Liver (tissue), 2 donors: ENCODE measurements around the gene CXCL16.

Experiments used
- GABPA ChIP-seq, 2 donors: IDR thresholded peaks in 1 of 2; conservative IDR thresholded peaks in 1 of 2; 2 replicates each; pipeline ENCODE4 v1.6.1; 2016; ENCODE audit warnings: antibody characterized with exemption in 2 of 2, mild to moderate bottlenecking in 1 of 2, moderate library complexity in 1 of 2
- RAD21 ChIP-seq, 2 donors: IDR thresholded peaks; 2 replicates each; pipeline ENCODE4 v1.6.1; 2016; ENCODE audit warnings: antibody characterized with exemption in 2 of 2, mild to moderate bottlenecking in 2 of 2
- REST ChIP-seq: IDR thresholded peaks from 2 replicates; pipeline ENCODE4 v1.6.1; 2016; ENCODE audit warnings: antibody characterized with exemption, mild to moderate bottlenecking
- TAF1 ChIP-seq: conservative IDR thresholded peaks from 2 replicates; pipeline ENCODE4 v1.6.1; 2016; ENCODE audit warnings: antibody characterized with exemption, mild to moderate bottlenecking
- YY1 ChIP-seq: IDR thresholded peaks from 2 replicates; pipeline ENCODE4 v1.6.1; 2016; ENCODE audit warnings: antibody characterized with exemption, mild to moderate bottlenecking
- donor health status: healthy.

GRCh38 chr17:4782652-4783051 is 42.9 kb upstream of the CXCL16 start:
- TF ChIP-seq GABPA (IDR thresholded peaks at IDR 0.05 in 1 of 2, conservative IDR thresholded peaks at IDR 0.05 in 1 of 2): no peak
- TF ChIP-seq REST: no peak
- no peak for TF ChIP-seq YY1
- TF ChIP-seq TAF1: no peak
- TF ChIP-seq RAD21 (IDR thresholded peaks at IDR 0.05): no peak
